Measurements from ENCODE around the gene IGSF8. TPM values are rescaled to one million over a fixed set of nuclear protein-coding genes. Genes with fewer than 3 reads are reported as not detected.

The IGSF8 gene, protein sequence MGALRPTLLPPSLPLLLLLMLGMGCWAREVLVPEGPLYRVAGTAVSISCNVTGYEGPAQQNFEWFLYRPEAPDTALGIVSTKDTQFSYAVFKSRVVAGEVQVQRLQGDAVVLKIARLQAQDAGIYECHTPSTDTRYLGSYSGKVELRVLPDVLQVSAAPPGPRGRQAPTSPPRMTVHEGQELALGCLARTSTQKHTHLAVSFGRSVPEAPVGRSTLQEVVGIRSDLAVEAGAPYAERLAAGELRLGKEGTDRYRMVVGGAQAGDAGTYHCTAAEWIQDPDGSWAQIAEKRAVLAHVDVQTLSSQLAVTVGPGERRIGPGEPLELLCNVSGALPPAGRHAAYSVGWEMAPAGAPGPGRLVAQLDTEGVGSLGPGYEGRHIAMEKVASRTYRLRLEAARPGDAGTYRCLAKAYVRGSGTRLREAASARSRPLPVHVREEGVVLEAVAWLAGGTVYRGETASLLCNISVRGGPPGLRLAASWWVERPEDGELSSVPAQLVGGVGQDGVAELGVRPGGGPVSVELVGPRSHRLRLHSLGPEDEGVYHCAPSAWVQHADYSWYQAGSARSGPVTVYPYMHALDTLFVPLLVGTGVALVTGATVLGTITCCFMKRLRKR
- total RNA-seq, result 56.1 and 59.4 TPM in 2 replicates

DNA sequence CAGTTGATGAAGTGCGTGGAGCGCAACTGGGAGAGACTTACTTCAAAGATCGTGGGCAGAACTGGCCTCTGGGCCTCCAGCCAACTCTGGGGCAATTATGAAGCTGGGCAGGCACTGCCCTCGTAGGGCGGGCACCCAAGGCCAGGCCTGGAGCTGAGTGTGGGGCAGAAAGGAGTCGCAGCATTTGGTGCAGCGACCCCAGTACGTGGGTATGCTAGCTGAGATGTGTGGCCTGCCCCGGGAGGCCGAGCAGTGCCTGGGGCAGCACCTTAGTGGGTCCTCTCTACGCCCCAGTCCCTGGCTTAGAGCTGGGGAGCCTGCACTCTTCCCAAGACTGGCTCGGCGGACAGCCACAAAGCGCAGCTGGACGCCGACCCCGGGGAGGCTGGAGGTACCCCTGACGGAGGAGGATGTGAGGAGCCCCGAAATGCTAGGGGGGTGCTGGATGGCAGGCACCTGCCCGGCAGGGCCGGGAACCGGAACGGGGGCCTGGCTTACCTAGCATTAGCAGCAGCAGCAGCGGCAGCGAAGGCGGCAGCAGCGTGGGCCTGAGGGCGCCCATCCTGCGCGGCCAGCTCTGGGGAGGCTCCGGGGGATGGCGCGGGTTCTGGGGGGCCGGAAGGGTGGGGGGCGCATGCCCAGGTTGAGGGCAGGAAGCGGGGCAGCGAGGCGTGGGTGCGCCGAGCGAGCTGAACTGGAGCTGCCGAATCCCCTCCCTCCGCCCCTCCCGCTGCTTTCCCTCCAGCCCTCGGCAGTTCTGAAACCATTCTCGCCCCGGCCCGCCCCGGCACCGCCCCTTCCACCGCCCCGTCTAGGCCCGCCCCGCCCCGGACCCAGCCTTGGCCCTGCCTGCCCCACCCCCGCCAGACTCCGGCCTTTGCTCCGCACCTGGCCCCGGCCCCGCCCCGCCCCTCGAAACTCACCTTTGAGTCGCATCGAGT lies at the start of gene IGSF8:
IGSF8 (minus strand) TSS at position 709 of the 941 bp plus-strand sequence; CDS start at position 562, 147 bp downstream.
- peak; percentile 63 for DNase-seq (ENCODE audit: low read depth)

DNA sequence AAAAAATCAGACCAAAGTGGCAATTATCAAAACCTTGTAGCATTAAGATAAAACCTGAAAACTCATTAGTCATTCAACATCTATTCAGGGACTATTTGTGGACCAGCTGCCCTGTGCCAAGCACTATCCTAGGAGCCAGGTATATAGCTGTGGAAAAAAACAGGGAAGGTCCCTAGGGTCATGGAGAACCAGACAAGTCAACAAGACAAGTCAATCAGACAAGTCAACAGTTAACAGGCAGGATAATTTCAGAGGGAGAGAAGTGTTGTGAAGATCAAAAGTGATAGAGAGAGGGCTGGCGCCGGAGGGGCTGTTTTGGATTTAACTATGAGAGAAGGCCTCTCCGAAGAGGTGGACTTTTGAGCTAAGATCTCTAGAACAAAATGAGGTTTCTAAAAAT lies 49.7 kb upstream of the IGSF8 start:
- no peak for DNase-seq (ENCODE audit: low read depth)

DNA sequence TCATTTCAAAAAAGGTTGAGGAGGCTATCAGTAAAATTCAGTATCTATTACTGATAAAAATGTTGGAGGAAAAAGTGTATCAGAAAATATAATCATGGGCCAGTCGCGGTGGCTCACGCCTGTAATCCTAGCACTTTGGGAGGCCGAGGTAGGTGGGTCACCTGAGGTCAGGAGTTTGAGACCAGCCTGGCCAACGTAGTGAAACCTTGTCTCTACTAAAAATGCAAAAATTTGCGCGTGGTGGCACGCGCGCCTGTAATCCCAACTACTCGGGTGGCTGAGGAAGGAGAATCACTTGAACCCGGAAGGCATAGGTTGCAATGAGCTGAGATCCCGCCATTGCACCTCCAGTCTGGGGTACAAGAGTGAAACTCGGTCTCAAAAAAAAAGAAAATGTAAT lies 47.7 kb upstream of the IGSF8 start:
- DNase-seq (ENCODE audit: low read depth), result no peak

DNA sequence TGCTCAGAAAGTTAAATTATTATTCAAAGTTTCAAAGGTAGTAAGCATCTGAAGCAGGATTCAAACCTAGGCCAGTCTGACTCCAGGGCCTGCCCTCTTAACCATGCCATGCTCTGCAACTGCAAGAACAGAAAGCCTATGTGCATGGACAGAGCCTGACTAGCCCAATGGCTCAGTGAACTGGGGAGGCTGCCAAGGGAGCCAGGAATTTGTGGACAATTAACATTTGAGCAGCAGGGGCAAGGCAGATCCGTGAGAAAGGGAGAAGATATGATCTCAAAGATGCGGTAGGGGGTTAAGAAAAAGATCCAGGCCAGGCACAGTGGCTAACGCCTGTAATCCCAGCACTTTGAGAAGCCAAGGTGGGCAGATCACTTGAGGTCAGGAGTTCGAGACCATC lies 46.5 kb upstream of the IGSF8 start:
- no peak for DNase-seq (ENCODE audit: low read depth)

DNA sequence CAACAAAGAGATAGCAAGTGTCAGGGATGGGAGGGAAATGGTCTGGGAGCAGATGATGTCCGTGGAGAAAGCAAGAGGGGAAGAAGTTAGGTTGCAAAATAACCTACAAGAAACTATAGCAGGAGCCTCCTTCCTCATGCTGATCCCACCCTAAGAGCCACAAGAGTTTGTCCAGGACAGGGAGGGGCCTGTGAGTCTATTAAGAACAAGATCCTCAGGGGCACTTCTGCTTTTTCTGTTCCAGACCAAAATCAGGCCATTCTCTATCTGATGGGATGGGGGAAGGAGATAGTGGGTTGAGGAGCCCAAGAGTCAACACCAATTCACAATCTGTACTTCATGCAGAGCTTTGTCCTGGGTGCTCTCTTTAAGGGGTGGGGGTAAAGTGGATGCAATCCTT lies 45.3 kb upstream of the IGSF8 start:
- DNase-seq (ENCODE audit: low read depth), result no peak

DNA sequence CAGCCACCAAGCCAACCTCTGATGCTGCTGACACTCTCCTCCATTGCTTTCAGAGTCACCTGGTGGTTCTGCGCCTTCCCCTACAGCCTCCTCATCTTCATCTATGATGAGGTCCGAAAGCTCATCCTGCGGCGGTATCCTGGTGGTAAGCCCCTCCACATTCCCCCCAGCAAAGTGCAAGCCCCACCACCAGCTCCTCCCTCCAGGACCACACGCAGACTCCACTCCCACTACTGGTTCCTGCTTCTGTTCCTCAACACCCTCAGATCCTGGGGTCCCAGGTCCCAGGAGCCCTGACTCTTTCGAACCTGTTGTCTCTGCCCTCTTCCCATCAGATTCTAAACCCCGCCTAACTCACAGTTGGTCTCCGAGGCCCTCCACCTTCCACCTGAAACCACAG lies 41.4 kb upstream of the IGSF8 start:
- DNase-seq (ENCODE audit: low read depth), result no peak

DNA sequence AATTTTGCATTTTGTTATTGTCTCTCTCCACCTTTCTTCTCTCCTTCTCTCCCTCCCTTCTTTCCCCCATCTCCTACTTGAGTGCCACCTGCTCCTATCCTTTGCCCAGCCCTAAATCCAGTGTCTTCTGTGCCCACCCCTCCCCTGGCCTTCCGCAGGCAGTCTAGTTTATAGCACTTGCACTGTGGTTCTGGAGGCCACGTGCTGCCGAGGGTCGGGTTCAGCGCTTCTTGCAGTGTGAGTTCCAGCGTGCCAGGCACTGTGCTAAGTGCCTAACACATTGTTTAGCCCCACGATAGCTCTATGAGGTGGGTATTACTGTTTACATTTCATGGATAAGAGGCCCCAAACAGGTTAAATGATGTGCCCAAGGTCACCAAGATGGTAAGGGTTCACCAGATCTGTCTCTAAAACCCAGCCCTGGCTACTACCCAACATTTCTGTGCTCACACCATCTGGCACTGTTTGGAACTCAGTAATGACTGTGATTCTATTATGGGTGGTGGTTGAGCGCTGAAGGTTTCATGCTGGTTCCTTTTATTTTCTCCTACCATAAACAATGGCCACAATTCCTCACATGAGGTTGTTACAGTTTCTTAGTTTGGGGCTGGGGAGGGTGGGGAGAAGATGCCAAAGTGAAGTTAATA lies 38.9 kb upstream of the IGSF8 start:
- DNase-seq (ENCODE audit: low read depth), result no peak

DNA sequence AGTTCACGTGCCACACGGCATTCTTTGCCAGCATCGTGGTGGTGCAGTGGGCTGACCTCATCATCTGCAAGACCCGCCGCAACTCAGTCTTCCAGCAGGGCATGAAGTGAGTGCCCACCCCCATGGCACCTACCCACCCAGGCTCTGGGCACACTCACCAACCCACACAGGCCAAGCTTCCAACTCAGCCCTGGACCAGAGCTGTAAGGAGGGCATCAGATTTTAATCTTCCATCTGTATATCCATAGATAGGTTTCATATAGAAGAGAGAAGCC lies 38.4 kb upstream of the IGSF8 start:
- DNase-seq (ENCODE audit: low read depth), result no peak

DNA sequence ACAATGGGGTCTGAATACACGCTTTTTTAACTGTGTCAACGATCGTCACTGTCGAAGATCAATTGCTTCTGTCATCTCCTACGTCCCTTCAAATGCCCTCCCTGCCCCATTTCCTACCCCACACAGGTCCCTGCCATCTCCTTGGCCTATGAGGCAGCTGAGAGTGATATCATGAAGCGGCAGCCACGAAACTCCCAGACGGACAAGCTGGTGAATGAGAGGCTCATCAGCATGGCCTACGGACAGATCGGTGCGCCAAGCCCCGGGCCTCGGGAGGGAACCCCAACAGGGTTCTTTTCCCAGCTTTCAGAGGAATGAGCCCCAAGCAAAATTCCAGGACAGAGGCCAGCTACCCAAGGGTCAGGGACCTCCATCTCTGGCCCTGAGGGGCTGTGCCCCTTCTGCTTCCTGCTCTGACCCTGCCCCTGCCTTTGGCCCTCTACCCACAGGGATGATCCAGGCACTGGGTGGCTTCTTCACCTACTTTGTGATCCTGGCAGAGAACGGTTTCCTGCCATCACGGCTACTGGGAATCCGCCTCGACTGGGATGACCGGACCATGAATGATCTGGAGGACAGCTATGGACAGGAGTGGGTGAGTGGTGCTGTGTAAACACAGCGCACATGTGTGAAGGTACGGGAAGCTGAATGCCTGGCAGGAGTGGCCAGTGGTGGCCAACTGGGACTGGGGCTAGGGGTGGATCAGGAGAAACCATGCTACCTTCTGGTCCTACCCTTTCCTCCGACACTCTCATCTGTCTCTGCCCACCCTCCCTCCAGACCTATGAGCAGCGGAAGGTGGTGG lies 37.9 kb upstream of the IGSF8 start:
- DNase-seq (ENCODE audit: low read depth), result no peak

DNA sequence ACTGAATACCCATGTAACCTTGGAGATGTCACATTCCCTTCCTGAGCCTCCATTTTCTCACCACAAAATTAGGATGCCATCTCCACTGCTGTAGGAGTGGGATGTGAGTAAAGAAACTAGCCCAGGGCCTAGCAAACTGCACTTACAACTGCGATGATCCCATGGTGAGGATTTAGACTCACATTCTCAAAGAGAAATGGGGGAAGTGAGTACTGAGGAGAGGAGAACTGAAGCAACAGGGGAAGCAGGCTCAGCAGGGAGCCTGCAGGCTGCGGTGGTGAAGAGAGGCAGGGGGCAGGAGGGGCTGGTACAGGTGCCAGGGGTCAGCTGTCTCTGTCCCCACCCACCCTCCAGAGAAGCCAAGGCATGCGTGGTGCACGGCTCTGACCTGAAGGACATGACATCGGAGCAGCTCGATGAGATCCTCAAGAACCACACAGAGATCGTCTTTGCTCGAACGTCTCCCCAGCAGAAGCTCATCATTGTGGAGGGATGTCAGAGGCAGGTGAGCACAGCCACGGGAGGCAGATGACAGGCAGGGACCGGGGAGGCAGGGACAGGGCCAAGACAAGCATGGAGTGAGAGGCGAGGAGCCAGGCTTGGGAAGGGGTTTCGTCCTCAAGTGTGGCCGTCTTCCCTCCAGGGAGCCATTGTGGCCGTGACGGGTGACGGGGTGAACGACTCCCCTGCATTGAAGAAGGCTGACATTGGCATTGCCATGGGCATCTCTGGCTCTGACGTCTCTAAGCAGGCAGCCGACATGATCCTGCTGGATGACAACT lies 36.6 kb upstream of the IGSF8 start:
- DNase-seq (ENCODE audit: low read depth), result no peak

DNA sequence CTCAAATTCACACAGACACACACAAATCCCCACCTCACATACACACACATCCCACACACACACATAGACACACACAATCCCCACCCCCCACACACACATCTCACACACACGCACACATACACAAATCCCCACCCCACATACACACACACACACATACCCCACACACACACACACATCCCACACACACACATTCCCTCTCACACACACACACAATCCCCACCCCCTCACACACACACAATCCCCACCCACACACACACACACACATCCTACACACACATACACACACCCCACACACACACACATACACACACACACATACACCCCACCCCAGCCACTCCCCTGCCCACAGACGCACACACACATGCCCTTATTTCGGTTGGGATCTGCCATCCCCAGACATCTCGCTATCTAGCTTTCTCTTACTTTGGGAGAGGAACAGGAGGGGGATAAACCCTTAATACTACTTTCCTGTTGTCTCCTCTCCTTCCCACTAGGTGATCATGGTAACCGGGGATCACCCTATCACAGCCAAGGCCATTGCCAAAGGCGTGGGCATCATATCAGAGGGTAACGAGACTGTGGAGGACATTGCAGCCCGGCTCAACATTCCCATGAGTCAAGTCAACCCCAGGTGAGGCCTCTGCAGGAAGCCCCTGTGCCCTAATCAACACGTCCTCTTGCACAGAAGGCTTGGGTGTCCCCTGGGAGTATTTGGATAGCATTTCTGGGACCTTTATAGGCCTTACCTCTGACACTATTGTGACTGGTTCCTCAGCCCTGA lies 35.8 kb upstream of the IGSF8 start:
- DNase-seq (ENCODE audit: low read depth), result no peak

DNA sequence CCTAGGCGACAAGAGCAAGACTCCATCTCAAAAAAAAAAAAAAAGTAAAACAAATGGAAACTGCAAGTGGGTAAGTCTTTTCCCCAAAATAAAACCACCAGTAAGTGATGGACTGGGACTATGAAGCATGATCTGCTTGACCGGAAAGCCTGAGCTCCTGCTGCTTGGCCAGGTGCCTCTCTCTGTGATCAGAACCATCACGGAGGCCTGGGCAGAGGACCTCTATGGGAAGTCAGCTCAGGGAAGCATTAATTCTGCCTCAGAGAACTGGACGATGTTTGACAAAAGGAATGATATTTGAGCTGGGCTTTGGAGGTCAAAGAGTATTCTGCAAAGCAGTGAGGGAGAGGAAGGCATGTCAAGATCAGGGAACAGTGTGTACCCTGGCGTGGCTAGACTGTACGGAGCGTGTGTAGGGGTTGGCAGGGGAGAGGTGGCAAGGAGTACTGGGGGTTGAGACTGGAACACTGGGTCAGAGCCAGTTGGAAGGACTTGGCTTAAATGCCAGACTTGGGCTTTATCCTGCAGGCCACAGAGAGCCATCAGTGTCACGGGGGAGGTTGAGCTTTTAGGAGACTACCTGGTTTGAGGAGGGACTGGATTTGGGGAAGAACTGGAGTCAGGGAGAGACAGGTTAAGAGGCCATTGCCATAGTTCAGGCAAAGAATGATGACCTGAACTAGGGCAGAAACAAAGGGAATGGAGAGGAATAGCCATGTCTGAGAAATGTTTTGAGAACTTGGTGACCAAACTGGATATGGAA lies 33.6 kb upstream of the IGSF8 start:
- DNase-seq (ENCODE audit: low read depth), result no peak

DNA sequence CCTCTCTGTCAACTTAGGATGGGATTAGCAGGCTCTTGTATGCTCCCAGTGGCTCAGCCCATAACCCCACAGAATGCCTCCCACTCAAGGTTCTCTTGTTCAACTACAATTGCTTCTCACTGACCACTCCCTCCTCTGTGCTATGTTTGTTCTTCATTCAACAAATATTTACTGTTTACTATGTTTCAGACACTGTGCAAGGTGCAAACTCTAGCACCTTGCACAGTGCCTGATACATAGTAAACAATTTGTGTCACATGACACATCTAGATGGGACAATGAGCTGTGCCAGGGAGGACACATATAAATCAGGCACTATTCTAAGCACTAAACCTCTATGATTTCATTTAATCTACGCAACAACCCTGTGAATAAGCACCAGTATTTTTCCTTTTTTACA lies 32.5 kb upstream of the IGSF8 start:
- DNase-seq (ENCODE audit: low read depth), result no peak

DNA sequence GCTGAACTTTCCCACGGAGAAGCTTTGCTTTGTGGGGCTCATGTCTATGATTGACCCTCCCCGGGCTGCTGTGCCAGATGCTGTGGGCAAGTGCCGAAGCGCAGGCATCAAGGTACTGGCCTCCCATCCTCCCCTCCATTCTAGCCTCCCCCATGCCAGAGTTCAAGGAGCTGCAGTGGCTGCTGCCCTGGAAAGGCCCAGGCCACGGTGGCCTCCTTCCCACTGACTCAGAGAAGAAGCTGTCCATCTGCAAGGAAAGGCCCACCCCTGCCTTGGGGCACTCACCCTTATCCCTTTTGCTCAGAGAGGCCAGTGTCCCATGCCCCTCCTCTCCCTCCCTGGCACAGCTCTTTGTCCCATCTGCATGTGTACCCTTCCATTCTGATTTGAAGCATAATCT lies 32.1 kb upstream of the IGSF8 start:
- DNase-seq (ENCODE audit: low read depth), result no peak

DNA sequence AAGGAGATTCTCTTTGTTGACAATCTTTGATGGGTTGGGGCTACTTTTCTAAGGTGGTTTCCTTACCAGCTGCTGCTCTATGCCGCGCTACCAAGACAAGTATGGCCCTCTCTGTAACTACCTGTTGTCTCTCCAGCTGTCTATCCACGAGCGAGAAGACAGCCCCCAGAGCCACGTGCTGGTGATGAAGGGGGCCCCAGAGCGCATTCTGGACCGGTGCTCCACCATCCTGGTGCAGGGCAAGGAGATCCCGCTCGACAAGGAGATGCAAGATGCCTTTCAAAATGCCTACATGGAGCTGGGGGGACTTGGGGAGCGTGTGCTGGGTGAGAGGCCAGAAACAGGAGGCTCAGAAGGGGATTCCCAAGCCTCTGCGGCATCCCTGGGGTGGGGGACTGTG lies 31.5 kb upstream of the IGSF8 start:
- DNase-seq (ENCODE audit: low read depth), result no peak

DNA sequence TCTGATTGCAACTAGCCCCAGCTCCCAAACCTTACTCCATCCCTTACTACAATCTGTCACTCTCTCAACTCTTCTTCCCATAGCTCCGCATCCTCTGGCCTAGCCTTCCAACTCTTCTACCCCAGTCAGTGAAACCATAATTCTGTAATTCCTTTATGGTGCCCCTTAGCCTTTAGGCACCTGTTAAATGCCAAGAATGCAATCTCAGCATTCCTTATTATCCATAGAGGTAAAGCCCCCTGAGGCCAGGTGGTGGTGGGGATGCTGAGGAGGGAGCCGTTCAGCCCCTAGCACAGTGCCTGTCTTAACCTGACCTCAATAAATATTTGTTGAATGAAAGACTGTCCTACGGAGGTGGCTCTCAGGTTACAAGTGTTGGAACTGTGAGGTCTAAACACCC lies 31.1 kb upstream of the IGSF8 start:
- DNase-seq (ENCODE audit: low read depth), result no peak

DNA sequence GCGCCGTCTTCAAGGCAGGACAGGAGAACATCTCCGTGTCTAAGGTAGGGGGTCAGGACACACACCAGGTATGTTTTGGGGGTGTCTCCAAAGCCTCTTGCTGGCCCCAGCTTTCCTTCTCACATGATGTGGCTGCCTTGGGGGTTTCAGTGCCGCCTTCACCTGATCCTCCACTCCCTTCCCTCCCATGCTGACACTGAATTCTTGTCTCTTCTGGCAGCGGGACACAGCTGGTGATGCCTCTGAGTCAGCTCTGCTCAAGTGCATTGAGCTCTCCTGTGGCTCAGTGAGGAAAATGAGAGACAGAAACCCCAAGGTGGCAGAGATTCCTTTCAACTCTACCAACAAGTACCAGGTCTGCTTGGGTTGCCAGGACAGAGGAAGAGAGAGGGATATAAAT lies 30.6 kb upstream of the IGSF8 start:
- DNase-seq (ENCODE audit: low read depth), result peak; percentile 23

DNA sequence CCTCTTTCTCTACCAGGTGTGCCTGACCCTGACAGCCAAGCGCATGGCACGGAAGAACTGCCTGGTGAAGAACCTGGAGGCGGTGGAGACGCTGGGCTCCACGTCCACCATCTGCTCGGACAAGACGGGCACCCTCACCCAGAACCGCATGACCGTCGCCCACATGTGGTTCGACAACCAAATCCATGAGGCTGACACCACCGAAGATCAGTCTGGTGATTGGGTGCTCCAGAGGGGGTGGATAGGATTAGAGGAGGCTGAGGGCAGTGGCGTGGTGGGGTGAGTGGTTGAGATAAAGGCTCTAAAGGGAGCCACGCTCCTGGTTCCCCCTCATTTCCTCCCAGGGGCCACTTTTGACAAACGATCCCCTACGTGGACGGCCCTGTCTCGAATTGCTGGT lies 30.2 kb upstream of the IGSF8 start:
- no peak for DNase-seq (ENCODE audit: low read depth)

All from renal cortical epithelial cell (primary cell).